Vagina (tissue), 2 donors: Measurements from ENCODE around the gene STK32B.

Experiments
- CTCF ChIP-seq, 3 experiments: fragments of 450-650 bp in 2 of 3; fragments of 200-600 bp in 1 of 3; sonication (generic) in 1 of 3; IDR thresholded peaks; one replicate each; pipeline ENCODE4 v1.5.1; 2017 to 2019; ENCODE audit warnings: antibody characterized with exemption in 3 of 3, mild to moderate bottlenecking in 2 of 3, moderate library complexity in 2 of 3
- POLR2AphosphoS5 ChIP-seq, 2 donors: sonication (generic); formaldehyde crosslinking; IDR thresholded peaks; one replicate each; pipeline ENCODE4 v1.9.0; 2017; ENCODE audit warnings: antibody characterized with exemption in 2 of 2, mild to moderate bottlenecking in 2 of 2, low read depth in 1 of 2; ENCODE audit not compliant: insufficient read depth in 1 of 2

- TF ChIP-seq POLR2AphosphoS5 (IDR thresholded peaks at IDR 0.05; ENCODE audit: insufficient read depth in 1 of 2, low read depth in 1 of 2) (no peak), CTCF (IDR thresholded peaks at IDR 0.05) (no peak)
Measured at GRCh38 chr4:5307928-5308327, 256.6 kb downstream of the STK32B start.
